ENCODE results near the gene FRY. TPM values are rescaled to one million over a fixed set of nuclear protein-coding genes. Genes with fewer than 3 reads are reported as not detected.

FRY gene
- total and polyA plus RNA-seq, 2 donors (not counting 1 experiment from before 2014, with no cell fraction given): 2.3 to 6.3 TPM

GRCh38 chr13:32277839-32278238 is 246.3 kb downstream of the FRY start:
- H3K9me3 Mint-ChIP-seq (ENCODE audit: insufficient read depth): no peaks in the 10 kb centered on the region
- Histone ChIP-seq H3K9ac (ENCODE audit: low read length) (no peak overlapping the region), H3K4me1 (ENCODE audit: control insufficient read depth in 2 of 2, insufficient read depth in 2 of 2, low read length in 2 of 2) (no peaks in the 10 kb centered on the region), H3K27ac (ENCODE audit: low read length in 2 of 2) (no peak overlapping the region), H2AFZ (ENCODE audit: insufficient read depth, low read depth, low read length, poor library complexity, severe bottlenecking) (no peak overlapping the region), H4K20me1 (ENCODE audit: control insufficient read depth, insufficient read depth, low read length, poor library complexity, severe bottlenecking) (no peaks in the 10 kb centered on the region), H3K4me3 (ENCODE audit: control extremely low read depth in 1 of 5, extremely low read depth in 1 of 5, insufficient read depth in 1 of 5, low read depth in 2 of 5, low read length in 4 of 5) (no peak overlapping the region), H3K9me3 (ENCODE audit: control extremely low read depth in 1 of 3, control insufficient read depth in 2 of 3, insufficient read depth in 1 of 3, low read length in 2 of 3) (no peaks in the 10 kb centered on the region), H3K79me2 (ENCODE audit: control insufficient read depth, insufficient read depth, low read length) (no peaks in the 10 kb centered on the region), H3K27me3 (replicated peaks in 1 of 4; ENCODE audit: control extremely low read depth in 1 of 4, control insufficient read depth in 3 of 4, insufficient read depth in 4 of 4, low read length in 3 of 4) (no peaks in the 10 kb centered on the region), H3K36me3 (replicated peaks in 1 of 2; ENCODE audit: control extremely low read depth in 1 of 2, control insufficient read depth in 1 of 2, extremely low read depth in 1 of 2, insufficient read depth in 2 of 2, low read length in 1 of 2) (peaks cover 0 to 2% of the 10 kb centered on the region in 2 experiments), H3K4me2 (replicated peaks; ENCODE audit: low read depth, low read length, poor library complexity, severe bottlenecking) (no peak overlapping the region)
- no peaks in the 10 kb centered on the region for H3K27me3 Mint-ChIP-seq
- no peak overlapping the region for H3K4me3 Mint-ChIP-seq
- ChIA-PET CTCF (no interaction called here), POLR2A (no interaction called here)
- no CpG with 5 or more reads among the region's 1 CpG for WGBS (ENCODE audit: insufficient coverage)
- no peaks in the 10 kb centered on the region for H3K4me1 Mint-ChIP-seq
- no peak for TF ChIP-seq EZH2 (IDR thresholded peaks at IDR 0.05; ENCODE audit: borderline replicate concordance, insufficient read depth, low read depth, low read length, poor library complexity, severe bottlenecking)
- no peak for TF ChIP-seq CTCF (IDR thresholded peaks at IDR 0.05)
- DNase-seq (no peak), ATAC-seq (ENCODE audit: low read depth) (no peak)
- intact Hi-C loops (cut with micrococcal nuclease): no loop called here
- H3K27ac Mint-ChIP-seq: no peak overlapping the region

- ATAC-seq (ENCODE audit: low read depth) (no peak), DNase-seq (no peak)
- no peaks in the 10 kb centered on the region for H3K9me3 Mint-ChIP-seq (ENCODE audit: insufficient read depth)
- Histone ChIP-seq H3K36me3 (replicated peaks in 1 of 2; ENCODE audit: control extremely low read depth in 1 of 2, control insufficient read depth in 1 of 2, extremely low read depth in 1 of 2, insufficient read depth in 2 of 2, low read length in 1 of 2) (peaks cover 0 to 2% of the 10 kb centered on the region in 2 experiments), H3K27me3 (replicated peaks in 1 of 4; ENCODE audit: control extremely low read depth in 1 of 4, control insufficient read depth in 3 of 4, insufficient read depth in 4 of 4, low read length in 3 of 4) (no peaks in the 10 kb centered on the region), H3K4me2 (replicated peaks; ENCODE audit: low read depth, low read length, poor library complexity, severe bottlenecking) (no peak overlapping the region), H3K79me2 (ENCODE audit: control insufficient read depth, insufficient read depth, low read length) (no peaks in the 10 kb centered on the region), H4K20me1 (ENCODE audit: control insufficient read depth, insufficient read depth, low read length, poor library complexity, severe bottlenecking) (no peaks in the 10 kb centered on the region), H3K9me3 (ENCODE audit: control extremely low read depth in 1 of 3, control insufficient read depth in 2 of 3, insufficient read depth in 1 of 3, low read length in 2 of 3) (no peaks in the 10 kb centered on the region), H3K27ac (ENCODE audit: low read length in 2 of 2) (no peak overlapping the region), H2AFZ (ENCODE audit: insufficient read depth, low read depth, low read length, poor library complexity, severe bottlenecking) (no peak overlapping the region), H3K4me3 (ENCODE audit: control extremely low read depth in 1 of 5, extremely low read depth in 1 of 5, insufficient read depth in 1 of 5, low read depth in 2 of 5, low read length in 4 of 5) (no peak overlapping the region), H3K9ac (ENCODE audit: low read length) (no peak overlapping the region), H3K4me1 (ENCODE audit: control insufficient read depth in 2 of 2, insufficient read depth in 2 of 2, low read length in 2 of 2) (no peaks in the 10 kb centered on the region)
- no peak overlapping the region for H3K4me3 Mint-ChIP-seq
- H3K27ac Mint-ChIP-seq: no peak overlapping the region
- WGBS (ENCODE audit: insufficient coverage): 100% methylated on average over 1 of the region's 3 CpGs
- POLR2A ChIA-PET: no interaction called here
- TF ChIP-seq CTCF (IDR thresholded peaks at IDR 0.05): no peak
- no peak for TF ChIP-seq EZH2 (IDR thresholded peaks at IDR 0.05; ENCODE audit: borderline replicate concordance, insufficient read depth, low read depth, low read length, poor library complexity, severe bottlenecking)
- no peaks in the 10 kb centered on the region for H3K4me1 Mint-ChIP-seq
- H3K27me3 Mint-ChIP-seq: no peaks in the 10 kb centered on the region
- CTCF ChIA-PET: no interaction called here
- intact Hi-C loops (cut with micrococcal nuclease): no loop called here
Measured at GRCh38 chr13:32278426-32278825, 246.9 kb downstream of the FRY start.

All from B cell (primary cell).